ENCODE results near the gene MYOG.

DNA sequence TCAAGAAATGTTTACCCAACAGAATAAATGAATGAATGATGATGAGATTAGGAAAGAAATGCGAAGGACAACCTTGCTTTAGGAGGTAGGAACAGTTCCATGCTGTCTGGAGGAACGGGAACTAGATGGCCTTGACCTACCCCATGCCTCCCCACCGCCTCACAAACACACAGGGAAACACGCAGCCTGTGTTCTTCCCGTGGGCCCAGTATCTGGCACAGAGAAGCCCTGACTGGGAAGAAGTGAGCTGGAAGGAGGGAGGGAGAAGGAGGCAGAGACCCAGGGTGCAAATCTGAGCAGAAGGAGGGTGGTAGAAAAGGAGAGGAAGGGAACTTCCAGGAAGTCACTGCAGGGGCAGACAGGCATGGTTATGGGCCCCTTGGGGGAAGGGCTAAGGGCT is 38.2 kb upstream of the MYOG start:
- TF ChIP-seq, protein P1, sequence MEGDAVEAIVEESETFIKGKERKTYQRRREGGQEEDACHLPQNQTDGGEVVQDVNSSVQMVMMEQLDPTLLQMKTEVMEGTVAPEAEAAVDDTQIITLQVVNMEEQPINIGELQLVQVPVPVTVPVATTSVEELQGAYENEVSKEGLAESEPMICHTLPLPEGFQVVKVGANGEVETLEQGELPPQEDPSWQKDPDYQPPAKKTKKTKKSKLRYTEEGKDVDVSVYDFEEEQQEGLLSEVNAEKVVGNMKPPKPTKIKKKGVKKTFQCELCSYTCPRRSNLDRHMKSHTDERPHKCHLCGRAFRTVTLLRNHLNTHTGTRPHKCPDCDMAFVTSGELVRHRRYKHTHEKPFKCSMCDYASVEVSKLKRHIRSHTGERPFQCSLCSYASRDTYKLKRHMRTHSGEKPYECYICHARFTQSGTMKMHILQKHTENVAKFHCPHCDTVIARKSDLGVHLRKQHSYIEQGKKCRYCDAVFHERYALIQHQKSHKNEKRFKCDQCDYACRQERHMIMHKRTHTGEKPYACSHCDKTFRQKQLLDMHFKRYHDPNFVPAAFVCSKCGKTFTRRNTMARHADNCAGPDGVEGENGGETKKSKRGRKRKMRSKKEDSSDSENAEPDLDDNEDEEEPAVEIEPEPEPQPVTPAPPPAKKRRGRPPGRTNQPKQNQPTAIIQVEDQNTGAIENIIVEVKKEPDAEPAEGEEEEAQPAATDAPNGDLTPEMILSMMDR (IDR thresholded peaks at IDR 0.05), result no peak
- TF ChIP-seq POLR2A (IDR thresholded peaks at IDR 0.05), result no peak
